Testis (tissue), 2 donors: ENCODE results near the gene TMEM213.

ENCODE experiments used
- CTCF ChIP-seq, 3 experiments: fragments of 450-650 bp in 2 of 3; fragments of 200-600 bp in 1 of 3; sonication (generic) in 1 of 3; IDR thresholded peaks; one replicate each; pipeline ENCODE4 v1.5.1; 2016 to 2019; ENCODE audit warnings: antibody characterized with exemption in 3 of 3, mild to moderate bottlenecking in 2 of 3, moderate library complexity in 1 of 3
- POLR2A ChIP-seq: fragments of 450-650 bp; IDR thresholded peaks from one replicate; pipeline ENCODE4 v1.6.1; 2017; ENCODE audit warnings: antibody characterized with exemption, mild to moderate bottlenecking, moderate library complexity

- no peak for TF ChIP-seq CTCF (IDR thresholded peaks at IDR 0.05)
- TF ChIP-seq POLR2A = no peak
Observed at GRCh38 chr7:138784692-138785091, 13.1 kb upstream of the TMEM213 start.
